WTC11 (cell line): ENCODE measurements around the gene IPO11. TPM values are rescaled to one million over a fixed set of nuclear protein-coding genes. Genes with fewer than 3 reads are reported as not detected.

Experiments
- ATAC-seq: fragments of 200-7000 bp; cut with Tn5 transposase; 2 replicates; pipeline ENCODE4 v1.10.0; 2021; ENCODE audit warnings: mild to moderate bottlenecking, moderate library complexity
- CTCF ChIA-PET: fragments of 300-600 bp; sonication (Branson Sonifier 250); formaldehyde crosslinking; loops from one replicate; lab custom pipeline; 2021; ENCODE audit warnings: antibody characterized with exemption; lab: Charles Lee
- POLR2A ChIA-PET: fragments of 350-600 bp; sonication (Branson Sonifier 250); formaldehyde crosslinking; loops from one replicate; lab custom pipeline; 2021; ENCODE audit warnings: antibody characterized with exemption; lab: Charles Lee
- DNase-seq: peaks from one replicate; pipeline ENCODE4 v3.0.0; 2021; ENCODE audit warnings: low spot score
- H3K27ac Mint-ChIP-seq: 2 replicates; pipeline ENCODE4 v1.8.0; 2021; ENCODE audit warnings: mixed read lengths
- H3K27me3 Mint-ChIP-seq: 2 replicates; pipeline ENCODE4 v1.8.0; 2021; ENCODE audit warnings: low read depth, mild to moderate bottlenecking, moderate library complexity, mixed read lengths
- H3K36me3 Mint-ChIP-seq: 2 replicates; pipeline ENCODE4 v1.8.0; 2021; ENCODE audit warnings: mixed read lengths
- H3K4me1 Mint-ChIP-seq: 2 replicates; pipeline ENCODE4 v1.8.0; 2022; ENCODE audit warnings: mixed read lengths
- H3K4me3 Mint-ChIP-seq: 2 replicates; pipeline ENCODE4 v1.8.0; 2021; ENCODE audit warnings: mild to moderate bottlenecking, moderate library complexity, mixed read lengths
- H3K9me3 Mint-ChIP-seq: 2 replicates; pipeline ENCODE4 v1.8.0; 2021; ENCODE audit warnings: mixed read lengths
- AR ChIP-seq: fragments of 250-450 bp; sonication (Bioruptor Pico); IDR thresholded peaks from 2 replicates; pipeline ENCODE4 v1.9.0; 2021; ENCODE audit warnings: mild to moderate bottlenecking
- CDX4 ChIP-seq: fragments of 250-450 bp; sonication (Bioruptor Pico); IDR thresholded peaks from 2 replicates; pipeline ENCODE4 v1.9.0; 2021; ENCODE audit warnings: moderate library complexity, mild to moderate bottlenecking, inconsistent platforms, borderline replicate concordance
- E2F5 ChIP-seq: sonication (generic); formaldehyde crosslinking; IDR thresholded peaks from 2 replicates; pipeline ENCODE4 v1.8.1; 2022; ENCODE audit warnings: mild to moderate bottlenecking, moderate library complexity, missing genetic modification reagents
- EMX1 ChIP-seq: fragments of 250-450 bp; sonication (Bioruptor Pico); IDR thresholded peaks from 2 replicates; pipeline ENCODE4 v1.8.0; 2021; ENCODE audit warnings: mild to moderate bottlenecking
- ETV6 ChIP-seq: sonication (generic); formaldehyde crosslinking; IDR thresholded peaks from 2 replicates; pipeline ENCODE4 v1.8.1; 2022; ENCODE audit warnings: mild to moderate bottlenecking, missing genetic modification reagents
- GABPB1 ChIP-seq: sonication (generic); formaldehyde crosslinking; IDR thresholded peaks from 2 replicates; pipeline ENCODE4 v1.8.1; 2023; ENCODE audit warnings: mild to moderate bottlenecking, missing genetic modification reagents
- HMGXB4 ChIP-seq: sonication (generic); formaldehyde crosslinking; IDR thresholded peaks from 2 replicates; pipeline ENCODE4 v1.8.1; 2023; ENCODE audit warnings: mild to moderate bottlenecking, moderate library complexity, missing genetic modification reagents
- IRF2 ChIP-seq: sonication (generic); formaldehyde crosslinking; IDR thresholded peaks from 2 replicates; pipeline ENCODE4 v1.8.0; 2022; ENCODE audit warnings: low read depth, missing genetic modification reagents, borderline replicate concordance
- JAZF1 ChIP-seq: fragments of 250-450 bp; sonication (Bioruptor Pico); IDR thresholded peaks from 2 replicates; pipeline ENCODE4 v1.9.0; 2021; ENCODE audit warnings: moderate library complexity, mild to moderate bottlenecking, inconsistent platforms
- MLX ChIP-seq: sonication (generic); formaldehyde crosslinking; IDR thresholded peaks from 2 replicates; pipeline ENCODE4 v1.8.1; 2023; ENCODE audit warnings: mild to moderate bottlenecking, missing genetic modification reagents, moderate library complexity
- NR3C1 ChIP-seq: sonication (generic); formaldehyde crosslinking; conservative IDR thresholded peaks from 2 replicates; pipeline ENCODE4 v1.8.1; 2023; ENCODE audit warnings: low read depth, mild to moderate bottlenecking, missing genetic modification reagents
- PRRX2 ChIP-seq: fragments of 250-450 bp; sonication (Bioruptor Pico); IDR thresholded peaks from 2 replicates; pipeline ENCODE4 v1.8.0; 2021; ENCODE audit warnings: mild to moderate bottlenecking
- RELA ChIP-seq: sonication (generic); formaldehyde crosslinking; IDR thresholded peaks from 2 replicates; pipeline ENCODE4 v1.8.1; 2022; ENCODE audit warnings: missing genetic modification reagents, mild to moderate bottlenecking, borderline replicate concordance
- SMAD3 ChIP-seq: sonication (generic); formaldehyde crosslinking; IDR thresholded peaks from 2 replicates; pipeline ENCODE4 v1.8.0; 2022; ENCODE audit warnings: missing genetic modification reagents, mild to moderate bottlenecking, borderline replicate concordance
- SMAD4 ChIP-seq: sonication (generic); formaldehyde crosslinking; IDR thresholded peaks from 2 replicates; pipeline ENCODE4 v1.8.0; 2022; ENCODE audit warnings: mild to moderate bottlenecking, missing genetic modification reagents
- SP1 ChIP-seq: sonication (generic); formaldehyde crosslinking; conservative IDR thresholded peaks from 2 replicates; pipeline ENCODE4 v1.8.1; 2022; ENCODE audit warnings: missing genetic modification reagents
- TCF7 ChIP-seq: sonication (generic); formaldehyde crosslinking; IDR thresholded peaks from 2 replicates; pipeline ENCODE4 v1.8.0; 2022; ENCODE audit warnings: mild to moderate bottlenecking, low read depth, missing genetic modification reagents, moderate library complexity
- TEAD4 ChIP-seq: sonication (generic); formaldehyde crosslinking; IDR thresholded peaks from 2 replicates; pipeline ENCODE4 v1.8.0; 2022; ENCODE audit warnings: mild to moderate bottlenecking, missing genetic modification reagents
- TP53 ChIP-seq: sonication (generic); formaldehyde crosslinking; IDR thresholded peaks from 2 replicates; pipeline ENCODE4 v1.8.1; 2023; ENCODE audit warnings: mild to moderate bottlenecking, missing genetic modification reagents
- USF2 ChIP-seq: sonication (generic); formaldehyde crosslinking; IDR thresholded peaks from 2 replicates; pipeline ENCODE4 v1.8.1; 2023; ENCODE audit warnings: mild to moderate bottlenecking, missing genetic modification reagents, moderate library complexity
- ZBTB21 ChIP-seq: sonication (generic); formaldehyde crosslinking; IDR thresholded peaks from 2 replicates; pipeline ENCODE4 v1.8.1; 2023; ENCODE audit warnings: mild to moderate bottlenecking, missing genetic modification reagents, borderline replicate concordance
- ZMAT4 ChIP-seq: fragments of 250-450 bp; sonication (Bioruptor Pico); IDR thresholded peaks from 2 replicates; pipeline ENCODE4 v1.9.0; 2021; ENCODE audit warnings: mild to moderate bottlenecking
- ZNF219 ChIP-seq: sonication (generic); formaldehyde crosslinking; IDR thresholded peaks from 2 replicates; pipeline ENCODE4 v1.8.0; 2023; ENCODE audit warnings: missing genetic modification reagents, mild to moderate bottlenecking, borderline replicate concordance
- ZNF317 ChIP-seq: sonication (generic); formaldehyde crosslinking; IDR thresholded peaks from 2 replicates; pipeline ENCODE4 v1.8.1; 2023; ENCODE audit warnings: low read depth, mild to moderate bottlenecking, moderate library complexity, missing genetic modification reagents, borderline replicate concordance
- total RNA-seq: library from RNA; stranded (reverse); gene quantifications from 3 replicates; pipeline ENCODE4 v1.2.3, GENCODE V29; 2021

The IPO11 gene
- total RNA-seq, 1 experiment from 2014 or later = 61.9 TPM

- Mint-ChIP-seq H3K36me3 (peaks cover 8% of the 10 kb centered on the region), H3K27me3 (no peaks in the 10 kb centered on the region), H3K9me3 (no peaks in the 10 kb centered on the region), H3K4me3 (no peak overlapping the region), H3K4me1 (no peaks in the 10 kb centered on the region), H3K27ac (no peak overlapping the region)
- POLR2A ChIA-PET = no interaction called here
- DNase-seq = no peak
- no peak for ATAC-seq
- TF ChIP-seq NR3C1 (CRISPR knock-in tag) (no peak), RELA (CRISPR knock-in tag) (no peak), ZMAT4 (no peak), ZNF219 (CRISPR knock-in tag) (no peak), SMAD3 (no peak), SMAD4 (CRISPR knock-in tag) (no peak), PRRX2 (CRISPR knock-in tag) (no peak), IRF2 (CRISPR knock-in tag) (no peak), ETV6 (CRISPR knock-in tag) (no peak), USF2 (CRISPR knock-in tag) (no peak), EMX1 (CRISPR knock-in tag) (no peak), HMGXB4 (no peak)
- CTCF ChIA-PET = interaction anchor here (0.8 kb wide), 1 partner anchor 96 kb away, joined by 4 read pairs; no protein-coding TSS in a partner anchor
Observed at GRCh38 chr5:62555930-62556329, 143.4 kb downstream of the IPO11 start.

GRCh38 chr5:62558941-62559340 is 146.4 kb downstream of the IPO11 start:
- POLR2A ChIA-PET = no interaction called here
- H3K4me3 Mint-ChIP-seq = no peak overlapping the region
- no peak overlapping the region for H3K27ac Mint-ChIP-seq
- H3K9me3 Mint-ChIP-seq = no peaks in the 10 kb centered on the region
- ATAC-seq = no peak
- peaks cover 8% of the 10 kb centered on the region for H3K36me3 Mint-ChIP-seq
- TF ChIP-seq AR (CRISPR knock-in tag) (no peak), ETV6 (CRISPR knock-in tag) (no peak), SMAD4 (CRISPR knock-in tag) (no peak)
- TF ChIP-seq, all 79 proteins: peak for 0
- peaks cover 13% of the 10 kb centered on the region for H3K4me1 Mint-ChIP-seq
- no peaks in the 10 kb centered on the region for H3K27me3 Mint-ChIP-seq
- no peak for DNase-seq
- CTCF ChIA-PET = no interaction called here

- no peak overlapping the region for H3K27ac Mint-ChIP-seq
- H3K4me3 Mint-ChIP-seq = no peak overlapping the region
- POLR2A ChIA-PET = no interaction called here
- peaks cover 9% of the 10 kb centered on the region for H3K9me3 Mint-ChIP-seq
- H3K27me3 Mint-ChIP-seq = no peaks in the 10 kb centered on the region
- H3K36me3 Mint-ChIP-seq = peaks cover 17% of the 10 kb centered on the region
- CTCF ChIA-PET = no interaction called here
- DNase-seq = no peak
- H3K4me1 Mint-ChIP-seq = peaks cover 13% of the 10 kb centered on the region
- no peak for ATAC-seq
- TF ChIP-seq SMAD3 (no peak), GABPB1 (CRISPR knock-in tag) (no peak), TCF7 (no peak), SP1 (CRISPR knock-in tag) (no peak), NR3C1 (CRISPR knock-in tag) (no peak), ZBTB21 (CRISPR knock-in tag) (no peak), E2F5 (CRISPR knock-in tag) (no peak), TEAD4 (no peak), CDX4 (CRISPR knock-in tag) (no peak), JAZF1 (CRISPR knock-in tag) (no peak), MLX (CRISPR knock-in tag) (no peak), TP53 (CRISPR knock-in tag) (no peak), ZNF317 (CRISPR knock-in tag) (no peak)
Observed at GRCh38 chr5:62560786-62561185, 148.2 kb downstream of the IPO11 start.
